GM23338 (cell line): Measurements from ENCODE around the gene STK33. TPM values are rescaled to one million over a fixed set of nuclear protein-coding genes. Genes with fewer than 3 reads are reported as not detected.

Source experiments
- ATAC-seq: fragments of 200-7000 bp; cut with Tn5 transposase; 3 replicates; pipeline ENCODE4 v1.9.1; 2020
- DNase-seq: peaks from one replicate; pipeline ENCODE4 v3.0.0-alpha.2; 2015; ENCODE audit warnings: low spot score
- H2AFZ ChIP-seq: fragments of 200-600 bp; sonication (generic); 2 replicates; pipeline ENCODE4 v1.8.0; 2016; ENCODE audit warnings: antibody characterized with exemption, mild to moderate bottlenecking, moderate library complexity
- H3F3A ChIP-seq: fragments of 200-600 bp; sonication (generic); replicated peaks from 2 replicates; pipeline ENCODE4 v1.8.0; 2017; ENCODE audit warnings: antibody characterized with exemption, mixed run types, low read depth
- H3K27ac ChIP-seq: fragments of 200-600 bp; sonication (generic); 2 replicates; pipeline ENCODE4 v1.6.1; 2016; ENCODE audit warnings: low read depth
- H3K27me3 ChIP-seq: fragments of 200-600 bp; sonication (generic); 2 replicates; pipeline ENCODE4 v1.8.0; 2016; ENCODE audit warnings: mild to moderate bottlenecking, mixed run types, moderate library complexity; ENCODE audit not compliant: insufficient read depth
- H3K36me3 ChIP-seq: fragments of 200-600 bp; sonication (generic); 2 replicates; pipeline ENCODE4 v1.8.0; 2016; ENCODE audit warnings: mild to moderate bottlenecking; ENCODE audit not compliant: insufficient read depth
- H3K4me1 ChIP-seq: fragments of 200-600 bp; sonication (generic); 2 replicates; pipeline ENCODE4 v1.8.0; 2016; ENCODE audit warnings: mild to moderate bottlenecking, moderate library complexity; ENCODE audit not compliant: insufficient read depth
- H3K4me2 ChIP-seq: fragments of 200-600 bp; sonication (generic); 2 replicates; pipeline ENCODE4 v1.7.1; 2017; ENCODE audit warnings: mixed run types
- H3K4me3 ChIP-seq: fragments of 200-600 bp; sonication (generic); 2 replicates; pipeline ENCODE4 v1.6.1; 2016; ENCODE audit warnings: mixed run types
- H3K79me2 ChIP-seq: fragments of 200-600 bp; sonication (generic); replicated peaks from 2 replicates; pipeline ENCODE4 v1.8.0; 2017; ENCODE audit warnings: mild to moderate bottlenecking; ENCODE audit not compliant: insufficient read depth
- H3K9me2 ChIP-seq: fragments of 200-600 bp; sonication (generic); 2 replicates; pipeline ENCODE4 v1.8.0; 2017; ENCODE audit not compliant: insufficient read depth
- H4K20me1 ChIP-seq: fragments of 200-600 bp; sonication (generic); replicated peaks from 2 replicates; pipeline ENCODE4 v1.8.0; 2017; ENCODE audit warnings: mild to moderate bottlenecking; ENCODE audit not compliant: insufficient read depth
- H3K27ac Mint-ChIP-seq: 2 replicates; pipeline ENCODE4 v1.8.0; 2020; ENCODE audit warnings: inconsistent platforms, mild to moderate bottlenecking, moderate library complexity, mixed read lengths
- H3K27me3 Mint-ChIP-seq: 3 replicates; pipeline ENCODE4 v1.8.0; 2022; ENCODE audit warnings: low read depth, mild to moderate bottlenecking, moderate library complexity, mixed read lengths, inconsistent platforms; ENCODE audit not compliant: insufficient read depth, poor library complexity
- H3K36me3 Mint-ChIP-seq: 3 replicates; pipeline ENCODE4 v1.8.0; 2021; ENCODE audit warnings: low read depth, mild to moderate bottlenecking, inconsistent platforms, moderate library complexity, mixed read lengths
- H3K4me1 Mint-ChIP-seq: 3 replicates; pipeline ENCODE4 v1.8.0; 2020; ENCODE audit warnings: mild to moderate bottlenecking, inconsistent platforms, mixed read lengths
- H3K4me3 Mint-ChIP-seq: 3 replicates; pipeline ENCODE4 v1.8.0; 2021; ENCODE audit warnings: moderate library complexity, mild to moderate bottlenecking, inconsistent platforms, mixed read lengths
- H3K9me3 Mint-ChIP-seq: 3 replicates; pipeline ENCODE4 v1.8.0; 2020; ENCODE audit warnings: moderate library complexity, mild to moderate bottlenecking, inconsistent platforms, mixed read lengths
- CREB1 ChIP-seq: fragments of 250-450 bp; sonication (Bioruptor Pico); IDR thresholded peaks from 2 replicates; pipeline ENCODE4 v1.5.0; 2020; ENCODE audit warnings: low read depth, mild to moderate bottlenecking, moderate library complexity
- ETS1 ChIP-seq: IDR thresholded peaks from 2 replicates; pipeline ENCODE4 v1.6.1; 2016; ENCODE audit warnings: antibody characterized with exemption
- EZH2phosphoT487 ChIP-seq: fragments of 200-600 bp; sonication (generic); IDR thresholded peaks from one replicate; pipeline ENCODE4 v1.8.1; 2018; ENCODE audit warnings: antibody characterized with exemption; ENCODE audit not compliant: unreplicated experiment
- JUNB ChIP-seq: IDR thresholded peaks from one replicate; pipeline ENCODE4 v1.6.1; 2016; ENCODE audit warnings: antibody characterized with exemption; ENCODE audit not compliant: unreplicated experiment
- NANOG ChIP-seq: IDR thresholded peaks from 2 replicates; pipeline ENCODE4 v1.6.1; 2016; ENCODE audit warnings: antibody characterized with exemption, borderline replicate concordance
- REST ChIP-seq: IDR thresholded peaks from one replicate; pipeline ENCODE4 v1.6.1; 2018; ENCODE audit warnings: antibody characterized with exemption; ENCODE audit not compliant: unreplicated experiment
- ZNF331 ChIP-seq: fragments of 250-450 bp; sonication (Bioruptor Pico); IDR thresholded peaks from 2 replicates; pipeline ENCODE4 v1.5.0; 2020; ENCODE audit warnings: low read depth, mild to moderate bottlenecking, moderate library complexity
- ZNF462 ChIP-seq: fragments of 250-450 bp; sonication (Bioruptor Pico); IDR thresholded peaks from 2 replicates; pipeline ENCODE4 v1.5.0; 2020; ENCODE audit warnings: mild to moderate bottlenecking, moderate library complexity
- polyA plus RNA-seq: library from polyadenylated mRNA; unstranded; fragments of >200 nt; fragmentation: Nextera tagmentation; extraction: Ambion mirVana; gene quantifications from 2 replicates; pipeline ENCODE4 v1.2.1, GENCODE V29; 2016
- total RNA-seq: library from RNA; depleted of rRNA; stranded (reverse); fragments of >200 nt; shearing (Covaris generic); gene quantifications from 2 replicates; pipeline ENCODE4 v1.2.3, GENCODE V29; 2014

The STK33 gene
- total and polyA plus RNA-seq, 2 experiments from 2014 or later = 17.2 to 18.2 TPM

- TF ChIP-seq ZNF462 (CRISPR knock-in tag) (no peak), REST (no peak), ZNF331 (CRISPR knock-in tag) (no peak), NANOG (no peak), CREB1 (CRISPR knock-in tag) (no peak), EZH2phosphoT487 (no peak)
Measured at GRCh38 chr11:8484251-8484650, 109.8 kb downstream of the STK33 start (continued).

GRCh38 chr11:8480858-8481257 lies 113.2 kb downstream of the STK33 start:
- Histone ChIP-seq H3K4me1 (no peaks in the 10 kb centered on the region), H3K27ac (no peak overlapping the region), H3K4me3 (no peak overlapping the region), H4K20me1 (no peaks in the 10 kb centered on the region), H3K27me3 (no peaks in the 10 kb centered on the region), H3K9me2 (no peaks in the 10 kb centered on the region), H3K79me2 (0 out of 2 replicates have a peak, but pooled peaks cover 6% of the 10 kb centered on the region), H3K4me2 (no peak overlapping the region), H3F3A (no peaks in the 10 kb centered on the region), H2AFZ (no peak overlapping the region), H3K36me3 (no peaks in the 10 kb centered on the region)
- Mint-ChIP-seq H3K27me3 (no peaks in the 10 kb centered on the region), H3K27ac (no peak overlapping the region), H3K9me3 (no peaks in the 10 kb centered on the region), H3K4me1 (peaks cover 9% of the 10 kb centered on the region), H3K4me3 (no peak overlapping the region), H3K36me3 (no peaks in the 10 kb centered on the region)
- ATAC-seq = no peak
- DNase-seq = no peak
- TF ChIP-seq ETS1 (no peak), JUNB (no peak), REST (peak; percentile 49), ZNF331 (CRISPR knock-in tag) (no peak)
